Liver (tissue), 3 donors: ENCODE results near the gene ATXN1.

ENCODE experiments used
- EGR1 ChIP-seq, 2 donors: IDR thresholded peaks; 2 replicates each; pipeline ENCODE4 v1.6.1; 2016 to 2018; ENCODE audit warnings: antibody characterized with exemption in 2 of 2, low read depth in 2 of 2
- FOXA1 ChIP-seq: IDR thresholded peaks from 2 replicates; pipeline ENCODE4 v1.6.1; 2016; ENCODE audit warnings: antibody characterized with exemption
- GABPA ChIP-seq, 2 donors: IDR thresholded peaks in 1 of 2; conservative IDR thresholded peaks in 1 of 2; 2 replicates each; pipeline ENCODE4 v1.6.1; 2016; ENCODE audit warnings: antibody characterized with exemption in 2 of 2, mild to moderate bottlenecking in 1 of 2, moderate library complexity in 1 of 2
- JUND ChIP-seq, 2 donors: IDR thresholded peaks; 2 replicates each; pipeline ENCODE4 v1.6.1; 2016; ENCODE audit warnings: antibody characterized with exemption in 2 of 2
- RAD21 ChIP-seq, 2 donors: IDR thresholded peaks; 2 replicates each; pipeline ENCODE4 v1.6.1; 2016; ENCODE audit warnings: antibody characterized with exemption in 2 of 2, mild to moderate bottlenecking in 2 of 2
- RXRA ChIP-seq, 2 donors: IDR thresholded peaks; 2 replicates each; pipeline ENCODE4 v1.6.1; 2017 to 2018; ENCODE audit warnings: antibody characterized with exemption in 2 of 2, mild to moderate bottlenecking in 1 of 2
- SP1 ChIP-seq: IDR thresholded peaks from 2 replicates; pipeline ENCODE4 v1.6.1; 2018; ENCODE audit warnings: antibody characterized with exemption, mild to moderate bottlenecking
- YY1 ChIP-seq: IDR thresholded peaks from 2 replicates; pipeline ENCODE4 v1.6.1; 2016; ENCODE audit warnings: antibody characterized with exemption, mild to moderate bottlenecking
- ZBTB33 ChIP-seq: IDR thresholded peaks from 2 replicates; pipeline ENCODE4 v1.6.1; 2016; ENCODE audit warnings: antibody characterized with exemption
- TF ChIP-seq, protein P1 (sequence below): fragments of 150-350 bp; IDR thresholded peaks from 2 replicates; pipeline ENCODE4 v1.5.1; 2017; ENCODE audit warnings: improper control_type of control experiment, low read depth, low read length; ENCODE audit not compliant: missing input control
- TF ChIP-seq, protein P2 (sequence below): IDR thresholded peaks from 2 replicates; pipeline ENCODE4 v1.6.1; 2016; ENCODE audit warnings: antibody characterized with exemption
- TF ChIP-seq, protein P3 (sequence below): IDR thresholded peaks from 2 replicates; pipeline ENCODE4 v1.6.1; 2016; ENCODE audit warnings: antibody characterized with exemption
- TF ChIP-seq, protein P4 (sequence below): IDR thresholded peaks from 2 replicates; pipeline ENCODE4 v1.6.1; 2016; ENCODE audit warnings: antibody characterized with exemption, mild to moderate bottlenecking
- donor health status: healthy.
- donor health status: healthy.

DNA sequence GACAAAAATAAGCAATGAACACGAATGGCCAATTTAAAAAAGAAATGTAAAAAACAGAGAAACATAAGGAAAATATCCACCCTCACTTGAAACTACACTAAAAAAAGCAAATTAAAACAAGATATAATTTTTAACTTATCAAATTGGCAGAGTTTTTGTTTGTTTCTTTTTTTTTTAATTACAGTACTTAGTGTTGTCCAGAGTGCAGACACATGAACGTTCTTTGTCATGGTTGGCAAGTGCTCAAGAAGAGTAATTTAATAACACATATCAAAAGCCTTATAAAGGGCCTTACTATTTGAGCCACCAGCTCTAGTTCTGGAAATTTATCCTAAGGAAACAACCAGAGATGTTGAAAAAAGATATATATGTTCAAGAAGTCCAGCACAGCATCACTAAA, 142.3 kb downstream of the ATXN1 start:
- TF ChIP-seq, protein P1, sequence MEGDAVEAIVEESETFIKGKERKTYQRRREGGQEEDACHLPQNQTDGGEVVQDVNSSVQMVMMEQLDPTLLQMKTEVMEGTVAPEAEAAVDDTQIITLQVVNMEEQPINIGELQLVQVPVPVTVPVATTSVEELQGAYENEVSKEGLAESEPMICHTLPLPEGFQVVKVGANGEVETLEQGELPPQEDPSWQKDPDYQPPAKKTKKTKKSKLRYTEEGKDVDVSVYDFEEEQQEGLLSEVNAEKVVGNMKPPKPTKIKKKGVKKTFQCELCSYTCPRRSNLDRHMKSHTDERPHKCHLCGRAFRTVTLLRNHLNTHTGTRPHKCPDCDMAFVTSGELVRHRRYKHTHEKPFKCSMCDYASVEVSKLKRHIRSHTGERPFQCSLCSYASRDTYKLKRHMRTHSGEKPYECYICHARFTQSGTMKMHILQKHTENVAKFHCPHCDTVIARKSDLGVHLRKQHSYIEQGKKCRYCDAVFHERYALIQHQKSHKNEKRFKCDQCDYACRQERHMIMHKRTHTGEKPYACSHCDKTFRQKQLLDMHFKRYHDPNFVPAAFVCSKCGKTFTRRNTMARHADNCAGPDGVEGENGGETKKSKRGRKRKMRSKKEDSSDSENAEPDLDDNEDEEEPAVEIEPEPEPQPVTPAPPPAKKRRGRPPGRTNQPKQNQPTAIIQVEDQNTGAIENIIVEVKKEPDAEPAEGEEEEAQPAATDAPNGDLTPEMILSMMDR, result no peak
- TF ChIP-seq ZBTB33, result no peak
- TF ChIP-seq SP1, result no peak
- TF ChIP-seq, protein P2, sequence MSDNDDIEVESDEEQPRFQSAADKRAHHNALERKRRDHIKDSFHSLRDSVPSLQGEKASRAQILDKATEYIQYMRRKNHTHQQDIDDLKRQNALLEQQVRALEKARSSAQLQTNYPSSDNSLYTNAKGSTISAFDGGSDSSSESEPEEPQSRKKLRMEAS, result no peak
- no peak for TF ChIP-seq GABPA (IDR thresholded peaks at IDR 0.05 in 1 of 2, conservative IDR thresholded peaks at IDR 0.05 in 1 of 2)
- no peak for TF ChIP-seq RXRA (IDR thresholded peaks at IDR 0.05)
- TF ChIP-seq RAD21 (IDR thresholded peaks at IDR 0.05), result no peak
- TF ChIP-seq, protein P3, sequence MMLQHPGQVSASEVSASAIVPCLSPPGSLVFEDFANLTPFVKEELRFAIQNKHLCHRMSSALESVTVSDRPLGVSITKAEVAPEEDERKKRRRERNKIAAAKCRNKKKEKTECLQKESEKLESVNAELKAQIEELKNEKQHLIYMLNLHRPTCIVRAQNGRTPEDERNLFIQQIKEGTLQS, result no peak
- TF ChIP-seq FOXA1, result no peak
- no peak for TF ChIP-seq JUND (IDR thresholded peaks at IDR 0.05)
- no peak for TF ChIP-seq EGR1 (IDR thresholded peaks at IDR 0.05; ENCODE audit: low read depth in 2 of 2)
- no peak for TF ChIP-seq YY1
- TF ChIP-seq, protein P4, sequence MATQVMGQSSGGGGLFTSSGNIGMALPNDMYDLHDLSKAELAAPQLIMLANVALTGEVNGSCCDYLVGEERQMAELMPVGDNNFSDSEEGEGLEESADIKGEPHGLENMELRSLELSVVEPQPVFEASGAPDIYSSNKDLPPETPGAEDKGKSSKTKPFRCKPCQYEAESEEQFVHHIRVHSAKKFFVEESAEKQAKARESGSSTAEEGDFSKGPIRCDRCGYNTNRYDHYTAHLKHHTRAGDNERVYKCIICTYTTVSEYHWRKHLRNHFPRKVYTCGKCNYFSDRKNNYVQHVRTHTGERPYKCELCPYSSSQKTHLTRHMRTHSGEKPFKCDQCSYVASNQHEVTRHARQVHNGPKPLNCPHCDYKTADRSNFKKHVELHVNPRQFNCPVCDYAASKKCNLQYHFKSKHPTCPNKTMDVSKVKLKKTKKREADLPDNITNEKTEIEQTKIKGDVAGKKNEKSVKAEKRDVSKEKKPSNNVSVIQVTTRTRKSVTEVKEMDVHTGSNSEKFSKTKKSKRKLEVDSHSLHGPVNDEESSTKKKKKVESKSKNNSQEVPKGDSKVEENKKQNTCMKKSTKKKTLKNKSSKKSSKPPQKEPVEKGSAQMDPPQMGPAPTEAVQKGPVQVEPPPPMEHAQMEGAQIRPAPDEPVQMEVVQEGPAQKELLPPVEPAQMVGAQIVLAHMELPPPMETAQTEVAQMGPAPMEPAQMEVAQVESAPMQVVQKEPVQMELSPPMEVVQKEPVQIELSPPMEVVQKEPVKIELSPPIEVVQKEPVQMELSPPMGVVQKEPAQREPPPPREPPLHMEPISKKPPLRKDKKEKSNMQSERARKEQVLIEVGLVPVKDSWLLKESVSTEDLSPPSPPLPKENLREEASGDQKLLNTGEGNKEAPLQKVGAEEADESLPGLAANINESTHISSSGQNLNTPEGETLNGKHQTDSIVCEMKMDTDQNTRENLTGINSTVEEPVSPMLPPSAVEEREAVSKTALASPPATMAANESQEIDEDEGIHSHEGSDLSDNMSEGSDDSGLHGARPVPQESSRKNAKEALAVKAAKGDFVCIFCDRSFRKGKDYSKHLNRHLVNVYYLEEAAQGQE, result no peak
